ENCODE results near the gene FOXP1.
"Not testable (repeated sequence)": the region's sequence is repeated elsewhere in the genome, so short reads cannot be mapped to it uniquely, and the experiment has no call there.

FOXP1 gene

DNA sequence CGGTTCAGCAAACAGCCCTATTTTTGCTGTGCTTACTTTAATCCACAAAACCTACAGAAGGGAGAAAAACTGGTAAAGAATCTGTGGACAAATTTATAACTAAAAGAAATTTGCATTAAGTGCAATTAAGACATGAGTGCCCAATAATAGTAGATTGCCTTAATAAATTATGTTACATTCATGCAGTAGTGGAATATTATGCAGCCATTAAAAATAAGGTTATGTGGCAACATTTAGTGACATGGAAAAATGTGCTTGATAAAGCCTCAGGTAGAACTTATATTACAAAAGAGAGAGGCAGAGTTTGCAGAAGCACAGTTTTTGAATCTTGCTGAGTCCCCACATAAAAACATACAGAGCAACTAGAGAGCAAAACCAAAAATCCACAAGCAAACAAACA is 253.0 kb downstream of the FOXP1 start:
- DNase-seq (ENCODE audit: low spot score), result no peak

DNA sequence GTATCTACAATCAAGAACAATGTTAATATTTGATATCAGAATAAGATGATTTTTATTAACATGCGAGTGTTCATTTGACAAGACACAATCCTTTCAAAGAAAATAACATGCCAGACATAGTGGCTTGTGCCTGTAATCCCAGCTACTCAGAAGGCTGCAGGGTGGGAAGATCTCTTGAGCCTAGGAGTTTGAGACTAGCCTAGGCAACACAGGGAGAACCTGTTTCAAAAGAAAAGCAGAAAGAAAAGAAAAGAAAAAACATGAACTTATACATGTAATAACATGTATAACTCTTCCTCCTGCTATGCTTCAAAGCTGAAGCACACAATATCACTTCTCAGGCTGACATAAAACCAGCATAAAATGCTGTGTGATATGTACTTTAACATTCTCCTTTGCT is 253.7 kb downstream of the FOXP1 start:
- no peak for DNase-seq (ENCODE audit: low spot score)

DNA sequence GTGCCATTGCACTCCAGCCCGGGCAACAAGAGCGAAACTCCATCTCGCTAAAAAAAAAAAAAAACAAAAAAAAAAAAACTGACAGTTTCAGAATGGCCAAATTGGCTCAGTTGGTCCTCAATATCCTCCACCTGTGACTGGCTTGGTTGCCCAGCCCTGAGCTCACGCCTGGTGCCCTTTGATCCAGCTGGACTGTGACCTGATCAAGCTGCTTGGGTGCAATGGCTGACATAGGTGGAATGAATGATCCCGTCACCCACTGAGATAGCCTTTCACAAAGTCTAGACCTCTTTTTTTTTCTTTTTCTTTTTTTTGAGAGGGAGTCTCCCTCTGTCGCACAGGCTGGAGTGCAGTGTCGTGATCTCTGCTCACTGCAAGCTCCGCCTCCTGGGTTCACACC is 254.6 kb downstream of the FOXP1 start:
- DNase-seq (ENCODE audit: low spot score), result no peak

DNA sequence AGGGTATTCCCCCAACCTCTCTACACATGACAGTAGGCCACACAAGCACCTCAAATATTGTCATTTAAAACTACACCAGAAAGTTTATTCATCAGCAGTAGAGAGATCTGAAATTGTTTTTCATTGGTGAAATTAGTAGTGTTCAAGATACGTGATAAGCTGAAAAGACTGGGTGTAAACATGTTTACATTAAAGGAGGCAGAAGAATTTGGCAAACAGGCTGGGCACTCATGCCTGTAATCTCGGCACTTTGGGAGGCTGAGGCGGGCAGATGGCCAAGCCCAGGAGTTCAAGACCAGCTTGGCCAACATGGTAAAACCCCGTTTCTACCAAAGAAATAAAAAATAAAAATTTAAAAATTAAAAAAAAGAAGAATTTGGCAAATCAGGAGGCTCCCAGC is 255.6 kb downstream of the FOXP1 start:
- DNase-seq (ENCODE audit: low spot score), result no peak

DNA sequence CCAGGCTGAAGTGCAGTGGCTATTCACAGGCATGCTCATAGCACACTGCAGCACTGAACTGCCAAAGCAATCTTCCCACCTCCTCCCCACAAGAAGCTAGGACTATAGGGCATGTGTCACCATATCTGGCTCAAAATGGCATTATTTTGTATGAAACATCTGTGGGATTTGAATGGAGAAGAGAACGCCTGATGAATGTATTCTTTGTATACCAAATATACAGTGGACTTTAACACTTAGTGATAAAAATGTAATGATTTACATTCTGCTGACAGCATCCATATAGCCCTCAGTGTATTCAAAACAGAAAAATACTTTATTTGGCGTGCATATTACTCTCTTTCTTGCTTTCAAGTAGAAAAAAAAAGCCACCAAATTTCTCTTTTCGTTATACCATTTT is 257.8 kb downstream of the FOXP1 start:
- DNase-seq (ENCODE audit: low spot score), result no peak

DNA sequence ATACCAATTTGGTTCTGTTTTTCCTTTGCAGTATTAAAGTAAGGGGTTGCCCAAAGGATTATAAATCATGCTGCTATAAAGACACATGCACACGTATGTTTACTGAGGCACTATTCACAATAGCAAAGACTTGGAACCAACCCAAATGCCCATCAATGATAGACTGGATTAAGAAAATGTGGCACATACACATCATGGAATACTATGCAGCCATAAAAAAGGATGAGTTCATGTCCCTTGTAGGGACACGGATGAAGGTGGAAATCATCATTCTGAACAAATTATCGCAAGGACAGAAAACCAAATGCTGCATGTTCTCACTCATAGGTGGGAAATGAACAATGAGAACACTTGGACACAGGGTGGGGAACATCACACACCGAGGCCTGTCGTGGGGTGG is 259.3 kb downstream of the FOXP1 start:
- not testable (repeated sequence) for DNase-seq (ENCODE audit: low spot score)

DNA sequence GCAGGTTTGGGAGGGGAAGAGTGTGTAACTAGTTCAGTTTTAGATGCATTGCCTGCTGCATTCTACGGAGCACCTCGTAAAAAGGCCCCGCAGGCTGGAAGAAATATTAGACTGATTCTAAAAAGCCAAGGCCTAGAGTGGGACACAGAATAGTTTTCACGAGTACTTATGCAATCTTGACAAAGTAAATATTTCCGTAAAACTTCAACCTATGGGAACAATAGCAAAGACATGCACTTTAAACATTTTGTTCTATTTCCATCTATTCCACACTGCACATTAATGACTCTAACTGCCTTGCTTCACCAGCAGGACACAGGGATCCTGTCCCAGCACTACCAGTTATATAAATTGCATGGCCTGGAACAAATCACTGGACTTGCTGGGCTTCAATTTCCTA is 260.0 kb downstream of the FOXP1 start:
- DNase-seq (ENCODE audit: low spot score), result no peak

DNA sequence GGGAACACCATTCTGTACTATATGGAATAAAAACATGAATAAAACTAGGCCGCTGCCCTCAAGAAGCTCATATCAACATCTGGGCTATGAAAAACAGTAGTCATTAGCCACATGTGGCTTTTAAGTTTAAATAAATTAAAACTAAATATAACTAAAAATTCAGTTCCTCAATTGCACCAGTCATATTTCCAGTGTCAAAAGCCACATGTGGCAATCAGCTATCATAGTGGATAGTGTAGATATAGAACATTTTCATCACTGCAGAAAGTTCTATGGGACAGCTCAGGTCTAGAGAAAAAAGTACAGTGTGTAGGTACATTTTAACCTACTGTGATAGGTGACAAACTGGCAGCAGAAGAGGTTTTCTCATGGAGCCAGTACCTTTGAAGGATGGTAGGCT is 261.4 kb downstream of the FOXP1 start:
- no peak for DNase-seq (ENCODE audit: low spot score)

DNA sequence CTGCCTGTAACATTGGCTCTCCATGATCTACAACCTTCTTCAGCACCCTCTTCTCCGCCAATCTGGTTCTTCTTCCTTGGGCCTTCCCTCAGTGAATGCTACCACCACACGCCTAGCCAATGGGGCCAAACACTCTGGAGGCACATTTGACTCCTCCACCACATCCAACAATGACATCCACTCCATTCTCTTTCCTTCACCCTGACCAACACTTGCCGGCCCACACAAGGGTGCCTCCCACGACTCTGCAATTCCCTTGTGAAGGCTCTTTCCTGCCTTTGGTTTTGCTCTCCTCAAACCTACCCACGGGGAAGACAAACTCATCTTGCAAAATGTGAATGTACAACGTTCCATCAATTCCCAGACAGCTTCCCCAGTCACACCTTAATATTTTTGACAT is 263.8 kb downstream of the FOXP1 start:
- no peak for DNase-seq (ENCODE audit: low spot score)

DNA sequence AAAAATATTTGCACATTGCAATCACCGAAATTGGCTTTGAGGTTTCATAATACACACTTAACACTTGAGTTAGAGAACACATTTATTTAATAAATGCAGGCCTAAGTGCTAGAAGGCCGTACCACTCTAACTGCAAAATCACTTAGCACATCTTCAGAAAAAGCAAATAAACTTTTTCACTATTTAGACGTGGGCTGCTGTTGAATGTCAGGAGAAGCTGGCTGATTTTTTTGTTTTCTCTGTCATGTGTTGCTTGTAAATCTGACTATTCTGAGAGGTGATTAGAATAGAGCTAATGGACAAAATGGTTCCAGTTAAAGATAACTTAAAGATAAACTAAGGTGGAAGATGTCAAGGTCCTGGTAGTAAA is 265.1 kb downstream of the FOXP1 start:
- no peak for DNase-seq (ENCODE audit: low spot score)

DNA sequence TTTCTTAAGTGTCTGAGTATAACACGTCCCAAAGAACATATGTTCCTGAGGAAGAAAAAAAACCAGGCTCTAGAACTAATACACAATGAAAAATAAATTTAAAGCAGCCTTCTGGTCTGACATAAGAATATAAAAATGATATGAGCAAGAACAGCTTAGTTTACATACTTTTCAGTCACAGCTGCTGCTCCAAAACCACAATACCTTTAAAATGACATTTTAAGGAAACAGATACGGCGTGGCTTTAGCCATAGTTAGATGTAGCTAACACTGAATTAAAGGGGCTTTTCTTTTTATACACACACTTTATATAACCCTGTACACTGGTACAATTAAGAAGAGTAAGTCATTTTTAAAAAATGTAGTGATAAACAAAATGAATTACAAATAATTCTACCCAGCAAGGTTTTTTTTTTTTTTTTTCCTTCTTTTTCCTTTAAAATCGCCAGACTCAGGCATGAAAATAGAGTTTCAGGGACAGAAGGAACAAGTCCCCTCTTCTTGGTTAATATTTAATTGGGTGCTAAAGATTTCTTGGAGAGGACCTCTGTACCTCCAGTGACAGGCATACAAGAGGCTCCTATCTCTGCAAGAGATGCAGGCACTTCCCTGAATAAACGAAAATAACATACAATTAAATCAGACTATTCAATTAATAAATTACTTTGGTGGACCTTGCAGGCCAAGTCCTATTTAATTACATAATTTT is 265.6 kb downstream of the FOXP1 start:
- DNase-seq (ENCODE audit: low spot score), result no peak

DNA sequence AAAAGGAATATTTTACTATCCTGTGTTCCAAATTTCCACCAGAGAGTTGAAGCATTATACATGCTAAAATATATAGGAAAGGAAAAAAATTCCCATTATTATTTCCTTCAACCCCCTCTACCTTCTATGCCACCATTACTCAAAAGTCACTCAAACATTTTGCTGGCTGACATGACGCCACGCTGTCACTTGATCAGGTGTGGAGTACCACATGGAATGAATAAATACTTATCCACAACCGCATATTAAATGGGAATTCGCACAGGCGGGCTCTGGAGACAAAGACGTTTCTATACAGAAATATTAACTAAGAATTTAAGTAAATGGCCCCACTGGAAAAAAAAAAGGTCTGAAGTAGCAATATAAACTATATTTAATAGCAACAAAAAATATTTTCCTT is 266.4 kb downstream of the FOXP1 start:
- no peak for DNase-seq (ENCODE audit: low spot score)

DNA sequence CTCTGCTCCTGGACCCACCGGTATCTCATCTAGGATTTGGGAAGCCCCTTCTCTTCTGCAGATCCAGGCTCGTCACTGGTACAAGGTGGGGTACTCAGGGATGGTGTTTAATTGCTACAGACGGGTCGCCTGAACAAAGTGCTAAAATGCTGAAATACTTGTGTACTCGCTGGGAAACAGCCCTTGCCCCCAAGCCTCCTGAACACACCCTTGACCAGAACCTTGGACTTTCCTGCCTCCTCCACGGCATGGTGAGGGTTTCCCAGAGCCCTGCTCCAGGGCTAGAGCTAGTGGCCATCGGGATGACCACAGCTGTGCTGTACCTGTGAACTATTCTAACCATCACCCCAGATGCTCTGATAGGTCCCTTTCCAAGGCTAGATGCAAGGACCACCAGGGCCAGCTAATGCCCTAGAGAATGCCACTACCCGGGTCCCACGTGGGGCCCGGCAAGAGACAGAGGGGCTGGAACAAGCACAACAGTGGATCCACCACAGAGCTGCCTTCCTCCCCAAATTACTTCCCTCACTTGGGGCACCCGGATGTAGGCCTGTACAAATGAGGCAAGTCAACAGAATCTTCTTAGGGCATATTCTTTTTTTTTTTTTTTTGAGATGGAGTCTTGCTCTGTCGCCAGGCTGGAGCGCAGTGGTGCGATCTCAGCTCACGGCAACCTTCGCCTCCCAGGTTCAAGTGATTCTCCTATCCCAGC is 267.3 kb downstream of the FOXP1 start:
- DNase-seq (ENCODE audit: low spot score), result no peak

DNA sequence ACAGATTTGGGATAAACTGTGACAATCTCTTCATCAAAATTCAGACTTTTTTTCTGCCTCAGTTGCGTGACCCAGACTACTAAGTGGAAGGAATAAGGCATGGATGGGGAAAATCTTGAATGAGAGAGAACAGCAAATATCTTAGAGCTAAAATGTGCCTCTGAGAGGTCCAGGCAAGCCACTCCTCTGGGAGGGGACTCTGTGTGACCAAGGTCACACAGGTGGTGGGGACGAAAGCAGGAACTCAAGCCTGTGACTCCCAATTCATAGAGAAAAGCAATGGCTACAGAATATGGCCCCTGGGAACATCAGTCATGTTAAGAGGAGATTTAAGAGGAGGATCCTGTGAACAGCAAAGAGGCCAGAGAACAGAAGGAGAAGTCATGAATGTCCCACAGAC is 268.1 kb downstream of the FOXP1 start:
- no peak for DNase-seq (ENCODE audit: low spot score)

DNA sequence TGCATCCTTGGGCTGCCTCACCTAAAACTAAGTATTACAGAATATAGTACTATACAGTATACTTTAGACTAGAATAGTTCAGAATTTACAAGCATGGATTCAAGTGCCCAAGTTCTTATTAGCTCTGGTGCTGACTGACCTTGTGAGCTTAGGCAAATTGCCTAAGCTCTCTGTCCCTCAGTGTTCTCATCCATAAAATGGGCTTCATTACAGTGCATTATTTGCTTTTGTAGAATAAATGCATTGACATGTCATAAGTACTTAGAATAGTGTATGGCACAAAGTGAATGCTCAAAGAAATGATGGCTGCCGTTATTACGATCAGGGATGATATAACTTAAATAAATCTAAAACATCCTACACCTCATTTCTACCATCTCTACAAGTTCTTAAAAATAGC is 269.7 kb downstream of the FOXP1 start:
- no peak for DNase-seq (ENCODE audit: low spot score)

DNA sequence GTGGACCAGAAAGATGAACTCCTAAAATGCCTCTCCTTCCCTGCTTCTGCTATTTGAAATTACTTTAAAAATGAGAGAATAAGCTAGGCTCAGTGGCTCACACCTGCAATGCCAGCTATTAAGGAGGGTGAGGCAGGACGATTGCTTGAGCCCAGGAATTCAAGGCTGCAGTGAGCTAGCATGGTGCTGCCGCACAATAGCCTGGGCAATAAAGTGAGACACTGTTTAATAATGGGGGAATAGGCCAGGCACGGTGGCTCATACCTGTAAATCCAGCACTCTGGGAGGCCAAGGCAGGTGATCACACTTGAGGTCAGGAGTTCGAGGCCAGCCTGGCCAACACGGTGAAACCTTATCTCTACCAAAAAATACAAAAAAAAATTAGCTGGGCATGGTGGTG is 271.1 kb downstream of the FOXP1 start:
- DNase-seq (ENCODE audit: low spot score), result no peak

DNA sequence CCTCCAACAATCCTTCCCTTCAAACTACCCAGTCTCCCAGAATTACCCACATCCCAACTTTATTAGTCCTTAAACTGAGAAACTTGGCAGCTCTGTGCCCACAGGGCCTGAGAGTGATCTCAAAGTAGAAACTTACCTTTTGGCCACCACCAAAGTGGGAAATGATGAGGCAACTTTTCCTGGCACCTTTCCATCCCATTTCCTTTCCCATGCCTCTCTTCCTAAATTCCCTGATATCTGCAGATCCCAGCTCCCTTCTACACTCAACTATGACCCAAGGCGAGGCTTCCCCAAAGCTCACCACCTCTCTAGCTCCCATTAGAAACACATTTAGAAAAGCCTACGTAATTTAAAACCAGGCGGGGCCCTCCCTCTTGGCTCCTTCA is 271.9 kb downstream of the FOXP1 start:
- no peak for DNase-seq (ENCODE audit: low spot score)

DNA sequence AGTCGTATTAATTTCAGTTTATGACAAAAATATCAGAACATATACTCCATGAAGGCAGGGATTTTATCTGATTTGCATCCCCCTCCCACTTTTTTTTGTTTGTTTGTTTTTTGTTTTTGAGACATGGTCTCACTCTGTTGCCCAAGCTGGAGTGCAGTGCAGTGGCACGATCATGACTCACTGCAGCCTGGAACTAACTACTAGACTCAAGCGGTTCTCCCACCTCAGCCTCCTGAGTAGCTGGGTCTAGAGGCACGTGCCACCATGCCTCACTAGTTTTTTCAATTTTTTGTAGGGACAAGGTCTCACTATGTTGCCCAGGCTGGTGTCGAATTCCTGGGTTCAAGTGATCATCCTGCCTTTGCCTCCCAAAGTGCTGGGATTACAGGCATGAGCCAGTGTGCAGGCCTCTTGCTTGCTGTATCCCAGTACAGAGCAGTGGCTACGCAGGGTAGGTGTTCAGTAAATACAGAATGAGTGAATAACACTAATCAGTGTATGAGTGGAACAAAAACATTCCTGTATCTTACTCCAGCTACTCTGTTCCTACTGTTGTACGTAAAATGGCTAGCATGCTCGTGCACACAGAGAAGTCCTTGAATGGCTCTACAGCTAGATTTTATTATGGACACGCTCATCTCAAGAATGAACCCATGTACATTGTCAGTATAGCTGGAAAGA is 272.4 kb downstream of the FOXP1 start:
- no peak for DNase-seq (ENCODE audit: low spot score)

DNA sequence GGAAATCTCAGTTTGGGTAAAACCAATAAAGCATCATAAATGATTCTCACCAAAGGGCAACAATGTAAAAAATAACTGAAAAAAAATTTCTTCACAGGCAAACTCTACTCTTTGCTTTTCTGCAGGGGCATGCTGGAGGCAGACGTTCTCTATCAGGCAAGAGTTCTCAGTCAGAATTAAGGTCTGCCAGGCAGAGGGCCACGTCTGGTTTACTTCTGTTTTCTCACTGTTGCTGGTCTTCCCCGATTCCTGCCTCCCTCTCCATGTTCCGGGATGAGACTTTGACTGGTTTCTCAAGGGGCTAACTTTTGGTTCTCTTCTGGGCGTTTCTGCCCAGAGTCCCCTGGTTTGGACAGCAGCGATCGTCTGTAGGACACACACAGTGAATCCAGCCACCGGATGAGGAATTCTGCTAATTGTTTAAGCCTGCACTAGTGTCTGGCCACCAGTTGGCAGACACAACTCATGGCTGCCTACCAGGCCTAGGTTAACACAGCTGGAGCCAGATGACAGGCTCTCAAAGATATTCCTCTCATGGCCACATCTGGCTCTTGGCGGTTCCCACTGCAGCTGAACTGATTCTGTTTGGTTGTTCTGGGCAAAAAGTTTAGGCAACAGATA is 273.1 kb downstream of the FOXP1 start:
- DNase-seq (ENCODE audit: low spot score), result peak; percentile 62

DNA sequence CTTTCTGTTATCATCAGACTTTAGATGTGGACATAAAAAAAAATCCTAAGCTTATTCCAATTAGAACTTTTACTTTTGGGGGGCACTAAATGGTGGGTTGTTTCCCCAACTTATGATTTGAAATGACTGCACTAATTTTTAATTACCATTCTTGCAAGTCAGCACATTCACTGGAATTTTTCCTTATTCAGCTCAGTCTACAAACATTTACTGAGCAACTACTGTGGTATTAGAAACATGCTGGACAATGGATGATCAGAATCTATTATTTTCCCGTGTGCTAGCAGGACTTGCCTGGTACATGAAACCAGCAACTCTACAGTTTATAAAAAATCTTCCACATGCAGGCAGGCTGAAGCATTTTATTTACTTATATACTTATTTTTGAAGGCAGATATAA is 273.6 kb downstream of the FOXP1 start:
- DNase-seq (ENCODE audit: low spot score), result no peak

DNA sequence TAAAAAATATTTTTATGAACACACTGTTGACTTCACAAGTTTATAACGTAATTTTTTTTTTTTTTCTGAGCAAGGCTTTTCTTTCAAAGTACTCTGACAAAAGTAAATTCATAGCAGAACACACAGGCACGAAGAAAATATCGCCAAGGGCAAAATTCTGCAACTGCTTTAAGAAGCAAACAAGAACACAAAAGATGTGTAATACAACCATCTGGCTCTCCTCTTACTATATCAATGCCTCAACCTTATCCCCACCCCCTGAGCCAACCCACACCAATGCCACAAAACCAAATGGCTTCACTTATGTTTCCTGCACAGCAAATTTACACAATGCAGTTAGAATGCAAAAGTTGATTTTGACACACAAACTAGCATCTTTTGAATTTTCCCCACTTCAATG is 274.2 kb downstream of the FOXP1 start:
- DNase-seq (ENCODE audit: low spot score), result no peak

DNA sequence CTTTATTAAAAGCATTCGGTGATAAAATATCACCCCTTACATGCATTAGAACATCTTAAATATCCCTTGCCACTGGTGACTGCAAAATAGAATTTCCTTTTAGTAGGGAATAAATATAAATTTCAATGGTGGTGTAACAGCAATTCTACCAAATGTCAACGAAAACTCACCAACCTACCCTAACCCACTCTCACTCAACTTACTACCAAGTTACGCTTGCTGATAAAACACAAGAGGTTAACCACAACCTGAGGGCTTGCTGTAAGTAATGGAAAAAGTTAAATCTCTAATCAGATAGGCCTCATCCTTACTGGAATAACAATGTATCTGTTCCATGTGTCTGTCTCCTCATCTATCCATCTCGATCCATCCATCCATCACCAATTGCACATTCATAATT is 274.7 kb downstream of the FOXP1 start:
- no peak for DNase-seq (ENCODE audit: low spot score)

Data from globus pallidus (tissue), 1 donor.